ENCODE data around the gene TENT4B.

Gene TENT4B

DNA sequence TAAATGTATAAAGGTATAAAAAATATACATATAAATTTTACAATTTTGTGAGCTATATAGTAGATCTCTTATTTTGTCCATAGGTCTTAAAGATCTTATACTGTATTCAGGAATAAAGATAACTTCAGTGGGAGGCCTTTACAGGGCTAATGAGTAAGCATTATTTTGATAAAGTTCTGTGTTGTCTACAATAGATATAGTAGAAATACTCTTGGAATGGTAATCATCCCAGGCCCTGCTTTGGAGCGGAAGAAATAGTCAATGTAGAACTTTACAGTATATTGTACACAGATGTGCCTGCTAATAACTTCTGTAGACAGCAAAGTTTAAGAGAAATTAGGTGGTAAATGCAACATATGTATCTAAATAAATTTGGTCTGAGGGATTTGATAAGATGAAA, 42.6 kb downstream of the TENT4B start:
- no peak for DNase-seq (ENCODE audit: low read depth)

GRCh38 chr16:50197582-50197981, 44.5 kb downstream of the TENT4B start:
- DNase-seq (ENCODE audit: low read depth), result no peak

DNA sequence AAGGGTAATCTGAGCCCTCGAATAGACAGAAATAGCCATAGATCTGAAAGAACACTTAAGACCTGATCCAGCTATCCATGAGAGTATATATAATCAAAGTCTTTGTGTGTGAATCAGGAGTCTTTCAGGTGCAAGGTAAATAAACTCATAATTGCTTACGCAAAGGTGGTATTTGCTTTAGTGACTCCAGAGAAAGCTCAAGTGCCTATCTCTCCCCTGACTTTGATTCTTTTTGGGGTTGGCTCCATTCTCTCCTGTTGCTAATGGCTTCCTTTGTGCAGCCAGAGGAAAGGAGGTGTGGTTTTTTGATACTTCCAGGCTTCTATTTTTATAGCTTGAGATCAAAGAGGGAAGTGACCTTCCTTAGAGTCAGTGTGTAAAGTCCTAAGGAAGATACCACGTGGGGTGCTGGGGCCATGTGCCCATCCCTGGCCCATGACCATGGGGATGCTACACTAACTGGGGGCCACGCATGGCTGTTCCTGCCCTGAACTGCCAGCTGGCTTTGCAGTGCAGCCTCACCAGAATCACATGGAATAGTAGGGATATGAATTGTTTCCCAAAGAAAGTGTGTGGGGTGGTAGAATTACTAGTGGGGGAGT, 45.8 kb downstream of the TENT4B start:
- no peak for DNase-seq (ENCODE audit: low read depth)

- no peak for DNase-seq (ENCODE audit: low read depth)
These were observed 48.7 kb downstream of the TENT4B start for GRCh38 chr16:50201787-50202186.

DNA sequence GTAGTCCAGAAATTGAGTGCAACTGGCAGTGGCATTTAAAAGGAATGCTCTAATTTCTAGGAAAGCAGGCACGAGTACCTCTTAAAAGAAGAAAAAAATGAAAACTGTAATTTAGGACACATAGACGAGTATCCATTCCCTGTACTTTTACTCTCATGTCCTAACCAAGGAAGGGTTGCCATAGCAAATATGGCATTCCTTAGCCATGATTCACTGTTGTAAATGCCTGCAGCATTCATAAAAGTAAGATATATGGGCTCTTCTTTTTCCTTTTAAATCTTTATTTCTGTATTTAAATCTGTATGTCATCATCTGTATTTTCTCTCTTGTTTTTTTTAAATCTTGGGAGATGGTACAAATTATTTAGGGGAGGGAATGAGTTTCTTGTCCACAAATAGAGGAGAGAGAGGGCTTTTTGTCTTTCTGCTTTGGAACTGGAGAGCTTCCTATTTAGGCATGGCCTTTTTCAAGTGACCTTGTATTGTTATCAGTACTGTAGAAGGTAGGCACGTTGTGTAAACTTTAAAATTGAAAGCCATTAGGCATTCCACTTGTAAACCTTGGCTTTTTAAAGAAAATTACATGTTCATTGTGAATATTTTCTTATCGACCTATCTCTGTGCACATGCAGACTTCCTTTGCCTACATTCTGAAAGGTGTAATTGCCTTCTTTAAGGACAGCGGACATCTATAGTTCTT, 50.0 kb downstream of the TENT4B start:
- no peak for DNase-seq (ENCODE audit: low read depth)

- no peak for DNase-seq (ENCODE audit: low read depth)
These were observed 50.6 kb downstream of the TENT4B start for GRCh38 chr16:50203681-50204080.

GRCh38 chr16:50204453-50205108, 51.5 kb downstream of the TENT4B start:
- DNase-seq (ENCODE audit: low read depth), result no peak

DNA sequence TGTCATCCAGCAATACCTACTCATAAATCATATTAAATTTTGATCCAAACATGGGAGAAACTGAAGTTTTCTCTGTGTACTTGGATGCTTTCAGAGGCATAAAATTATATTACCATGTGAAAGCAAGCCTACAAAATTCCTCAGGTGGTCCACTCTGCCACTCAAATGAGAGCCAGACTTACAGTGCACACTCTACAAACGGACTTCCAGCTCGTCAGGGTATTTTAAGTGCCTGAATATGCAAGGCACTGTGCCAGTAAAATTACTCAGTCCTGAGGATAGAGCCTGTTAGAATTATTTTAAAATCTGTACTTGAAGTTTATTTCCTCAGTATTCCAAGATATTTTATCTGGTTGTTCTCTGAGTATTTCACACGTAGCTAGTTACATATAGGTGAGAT, 54.5 kb downstream of the TENT4B start:
- no peak for DNase-seq (ENCODE audit: low read depth)

DNA sequence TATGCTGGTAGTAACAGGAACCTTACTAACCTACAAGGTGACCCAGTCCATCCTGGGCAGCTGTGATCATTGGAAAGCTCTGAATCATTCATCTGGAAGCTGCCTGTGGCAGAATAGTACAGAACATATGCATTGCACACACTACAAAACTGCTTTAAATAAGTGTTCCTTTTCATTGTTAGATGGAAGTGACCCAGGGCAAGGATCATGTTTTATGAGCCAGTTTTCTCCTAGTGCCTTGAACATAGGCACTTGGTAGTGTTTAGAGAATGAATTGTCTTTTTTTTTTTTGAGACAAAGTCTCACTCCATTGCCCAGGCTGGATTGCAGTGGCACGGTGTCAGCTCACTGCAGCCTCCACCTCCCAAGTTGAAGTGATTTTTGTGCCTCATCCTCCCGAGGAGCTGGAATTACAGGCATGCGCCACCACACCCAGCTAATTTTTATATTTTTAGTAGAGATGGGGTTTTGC, 55.4 kb downstream of the TENT4B start:
- DNase-seq (ENCODE audit: low read depth), result no peak

DNA sequence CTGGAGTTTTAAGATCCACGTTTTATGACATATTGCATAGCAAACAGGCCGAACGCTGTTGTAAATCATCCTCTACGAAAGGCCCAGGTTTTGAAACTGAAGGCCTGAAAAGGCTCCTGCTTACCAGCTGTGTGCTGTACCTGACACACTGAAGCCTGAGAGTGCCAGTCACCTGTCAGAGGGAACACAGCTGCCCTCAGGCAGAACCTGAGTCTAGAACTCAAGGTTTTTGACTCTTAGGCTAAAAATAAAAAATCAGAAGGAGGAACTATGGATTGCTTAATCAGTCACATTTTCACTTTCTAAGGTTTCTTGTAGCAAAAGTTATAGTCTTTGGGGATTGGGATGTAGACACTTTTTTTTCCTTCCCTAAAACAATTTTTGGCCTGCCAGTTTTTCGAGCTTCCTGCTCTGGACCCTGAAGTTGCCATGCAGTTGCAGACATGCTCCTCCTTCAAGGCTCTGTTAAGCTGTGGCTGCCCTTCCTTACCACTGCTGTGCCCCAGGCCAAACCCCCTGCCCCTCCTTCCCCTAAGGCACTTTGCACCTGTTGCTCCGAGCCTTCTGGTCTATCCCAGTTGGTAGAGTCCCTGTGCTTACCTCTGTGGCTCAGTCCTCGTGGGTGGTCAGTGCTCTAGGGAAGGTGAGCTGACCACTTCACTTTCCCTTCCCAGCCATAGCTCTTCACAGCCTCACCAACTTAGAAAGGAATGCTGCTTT, 56.6 kb downstream of the TENT4B start:
- no peak for DNase-seq (ENCODE audit: low read depth)

DNA sequence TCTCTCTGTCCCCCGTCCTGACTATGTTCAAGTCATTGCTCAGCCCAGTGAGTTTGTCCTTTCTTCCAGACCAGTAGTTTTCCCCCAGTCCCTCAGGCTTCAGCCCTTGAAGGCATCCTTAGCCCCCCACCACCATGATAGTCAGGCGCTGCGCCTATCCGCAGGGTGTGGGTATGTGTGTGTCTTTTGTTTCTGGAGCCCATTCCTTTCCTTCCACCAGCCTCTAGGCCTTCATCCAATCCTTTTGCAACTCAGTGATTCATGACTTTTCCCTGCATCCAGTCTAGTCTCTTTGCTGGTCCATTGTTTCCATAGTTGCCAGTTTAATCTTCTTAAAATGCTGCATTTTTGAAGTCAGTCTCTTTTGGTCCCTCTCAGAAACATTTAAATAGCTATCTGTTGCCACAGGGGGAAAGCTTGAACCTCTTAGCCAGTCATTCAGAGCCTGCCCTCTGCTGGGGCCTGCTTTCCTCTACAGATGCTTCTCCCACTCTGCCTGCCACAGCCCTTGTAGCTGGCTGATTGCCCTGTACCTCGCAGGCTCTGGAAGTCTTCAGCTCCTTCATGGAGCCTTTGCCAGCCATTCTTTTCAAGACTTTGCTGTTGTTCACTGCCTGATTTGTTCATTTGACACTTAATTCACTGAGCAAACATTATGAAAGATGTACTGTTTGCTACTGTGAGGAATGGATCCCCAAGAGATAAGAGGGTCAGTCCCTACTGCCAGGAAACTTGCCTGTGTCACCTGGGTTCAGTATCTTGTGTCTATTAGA, 57.3 kb downstream of the TENT4B start:
- DNase-seq (ENCODE audit: low read depth), result peak; percentile 45

GRCh38 chr16:50213939-50214519, 60.9 kb downstream of the TENT4B start:
- no peak for DNase-seq (ENCODE audit: low read depth)

DNA sequence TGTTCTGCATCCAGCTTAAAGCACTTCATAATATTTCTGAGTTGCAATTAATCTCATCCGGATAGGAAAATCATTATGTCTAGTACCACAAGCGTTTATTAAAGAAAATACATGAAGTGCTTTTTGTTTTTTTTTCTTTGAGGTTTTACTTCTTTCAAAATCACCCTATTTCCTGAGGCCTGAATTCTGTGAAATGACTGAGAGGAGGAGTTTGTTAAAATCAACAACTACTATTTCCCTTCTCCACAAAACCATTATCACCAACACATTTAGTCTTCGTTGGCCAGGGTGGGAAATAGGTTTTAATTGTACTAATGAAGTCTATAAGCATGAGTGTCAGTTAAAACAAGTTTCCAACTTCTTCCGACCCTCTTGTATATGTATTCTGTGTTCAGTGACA, 62.6 kb downstream of the TENT4B start:
- no peak for DNase-seq (ENCODE audit: low read depth)

- DNase-seq (ENCODE audit: low read depth), result no peak
These were observed 63.1 kb downstream of the TENT4B start for GRCh38 chr16:50216231-50216630.

- no peak for DNase-seq (ENCODE audit: low read depth)
These were observed 66.4 kb downstream of the TENT4B start for GRCh38 chr16:50219402-50219975.

- DNase-seq (ENCODE audit: low read depth), result no peak
These were observed 71.2 kb downstream of the TENT4B start for GRCh38 chr16:50224286-50224685.

DNA sequence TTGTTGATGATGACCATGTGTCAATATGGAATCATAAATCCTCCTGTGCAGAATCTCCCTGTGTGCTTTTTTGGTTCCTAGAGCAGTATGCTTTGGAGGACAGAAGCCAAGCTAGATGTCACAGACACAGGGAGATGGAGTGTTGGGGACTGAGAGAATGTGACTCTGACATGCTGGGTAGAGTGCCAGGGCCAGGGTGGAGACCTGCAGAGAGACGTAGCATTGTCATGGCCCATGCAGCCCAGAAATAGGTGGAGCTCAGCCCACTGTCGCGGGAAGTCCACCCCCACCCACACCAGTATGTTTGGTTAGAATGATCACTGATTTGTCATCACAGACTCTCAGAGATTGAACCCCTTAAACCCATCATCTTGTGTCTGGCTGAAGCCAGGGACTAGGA, 74.0 kb downstream of the TENT4B start:
- no peak for DNase-seq (ENCODE audit: low read depth)

- no peak for DNase-seq (ENCODE audit: low read depth)
These were observed 74.6 kb downstream of the TENT4B start for GRCh38 chr16:50227665-50228064.

DNA sequence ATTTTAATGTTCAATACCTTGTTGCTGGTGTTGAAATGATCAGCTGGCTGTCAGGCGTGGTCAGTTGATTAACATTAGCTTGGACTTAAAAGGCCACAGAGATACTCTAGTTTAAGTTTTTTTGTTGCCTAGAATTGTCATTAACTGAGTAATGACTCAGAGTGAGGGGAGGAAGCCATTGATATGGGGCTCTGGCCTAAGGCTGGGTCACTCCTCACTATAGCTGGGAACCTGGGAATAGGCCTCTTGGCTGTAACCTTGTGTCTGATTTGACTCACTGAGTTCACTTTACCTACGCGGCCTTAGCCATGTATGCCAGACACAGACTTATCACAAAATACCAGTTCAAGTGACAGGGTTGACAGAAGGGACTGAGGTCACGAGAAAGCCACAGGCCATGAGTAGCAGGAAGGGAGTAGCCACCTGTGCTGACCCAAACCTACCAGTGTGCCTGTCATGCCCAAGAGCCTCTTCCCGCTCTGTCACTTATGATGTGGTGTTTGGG, 75.3 kb downstream of the TENT4B start:
- DNase-seq (ENCODE audit: low read depth), result no peak

DNA sequence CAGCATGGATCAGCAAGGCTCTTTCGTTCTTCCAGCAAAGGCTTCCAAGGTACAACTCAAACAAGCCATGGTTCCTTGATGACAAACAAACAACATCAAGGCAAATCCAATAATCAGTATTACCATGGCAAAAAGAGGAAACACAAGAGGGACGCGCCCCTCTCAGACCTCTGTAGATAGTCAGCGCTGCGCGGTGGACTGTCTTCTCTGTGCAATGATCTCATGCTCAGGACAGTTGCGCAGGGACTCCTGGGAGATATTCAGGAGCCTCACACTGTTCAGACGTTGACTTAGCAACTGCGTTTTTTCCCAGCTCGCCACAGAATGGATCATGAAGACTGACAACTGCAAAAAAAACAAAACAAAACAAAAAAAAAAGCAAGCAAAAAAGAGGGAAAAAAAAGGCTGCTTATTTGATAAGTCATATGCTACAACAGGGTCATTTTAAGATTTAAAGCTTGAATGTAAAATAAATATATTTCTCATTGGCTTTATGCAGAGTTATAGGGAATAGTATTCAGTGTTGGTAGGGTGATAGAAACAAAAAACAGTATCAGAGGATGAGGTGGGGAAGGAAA, 76.1 kb downstream of the TENT4B start:
- no peak for DNase-seq (ENCODE audit: low read depth)

Data from stimulated activated CD8-positive, alpha-beta memory T cell treated with anti-CD3 and anti-CD28 coated beads, Interleukin-4, amount 100 ng/mL, for 24 hours (primary cell).